GM23248 (cell line): ENCODE results near the gene KIAA2012.

Experiments
- EZH2 ChIP-seq: fragments of 200-600 bp; sonication (generic); IDR thresholded peaks from 2 replicates; pipeline ENCODE4 v1.6.1; 2018; ENCODE audit warnings: antibody characterized with exemption, mild to moderate bottlenecking; ENCODE audit not compliant: insufficient read depth, poor library complexity, severe bottlenecking
- EZH2phosphoT487 ChIP-seq: fragments of 200-600 bp; sonication (generic); IDR thresholded peaks from 2 replicates; pipeline ENCODE4 v1.6.1; 2018; ENCODE audit warnings: antibody characterized with exemption, moderate library complexity, mild to moderate bottlenecking, low read depth; ENCODE audit not compliant: insufficient read depth

DNA sequence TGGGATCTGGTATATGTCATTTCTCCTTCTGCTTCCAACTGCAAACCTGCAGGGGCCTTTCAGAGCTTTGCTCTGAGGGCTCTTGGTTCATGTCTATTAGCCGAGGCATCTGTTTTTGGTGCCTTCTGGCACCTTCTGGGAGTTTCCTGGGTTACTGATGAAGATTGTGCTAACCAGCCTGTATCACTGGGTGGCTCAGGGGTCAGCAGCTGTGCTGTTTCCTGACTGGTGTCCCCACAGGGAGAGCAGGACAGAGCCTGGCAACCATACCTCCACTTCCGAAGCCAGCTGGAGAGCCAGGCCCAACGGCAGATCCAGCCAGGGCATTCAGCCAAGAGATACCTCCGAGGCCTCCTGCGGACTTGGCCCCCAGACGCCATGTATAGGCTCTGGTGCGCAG is 17.5 kb downstream of the KIAA2012 start:
- TF ChIP-seq EZH2phosphoT487 (no peak), EZH2 (no peak)
